PC-3 (cell line): Measurements from ENCODE around the gene OPTN. TPM values are rescaled to one million over a fixed set of nuclear protein-coding genes. Genes with fewer than 3 reads are reported as not detected.

Experiments
- ATAC-seq: fragments of 200-7000 bp; cut with Tn5 transposase; 2 replicates; pipeline ENCODE4 v1.9.1; 2020; ENCODE audit warnings: mild to moderate bottlenecking, moderate library complexity
- BruUV-seq: library from RNA; stranded (reverse); fragments of 400-500 nt; replicated peaks from 2 replicates; lab custom pipeline; 2021; lab: Mats Ljungman, UMichigan
- CTCF ChIA-PET: fragments of 300-600 bp; sonication (Branson Sonifier 250); formaldehyde crosslinking; loops from one replicate; lab custom pipeline; 2022; ENCODE audit warnings: antibody characterized with exemption; lab: Charles Lee
- POLR2A ChIA-PET: fragments of 300-600 bp; sonication (Branson Sonifier 250); formaldehyde crosslinking; loops from one replicate; lab custom pipeline; 2022; ENCODE audit warnings: antibody characterized with exemption; ENCODE audit not compliant: unreplicated experiment; lab: Charles Lee
- DNase-seq: peaks from one replicate; pipeline ENCODE4 v3.0.0-alpha.2; 2015
- H2AFZ ChIP-seq: fragments of 300-600 bp; sonication (generic); 2 replicates; pipeline ENCODE4 v1.6.0; 2016; ENCODE audit warnings: antibody characterized with exemption, low read length
- H3F3A ChIP-seq: fragments of 300-600 bp; sonication (generic); one replicate; pipeline ENCODE4 v1.6.0; 2017; ENCODE audit warnings: antibody characterized with exemption, low read length, control low read depth, mild to moderate bottlenecking; ENCODE audit not compliant: unreplicated experiment
- H3K27ac ChIP-seq: fragments of 300-600 bp; sonication (generic); 2 replicates; pipeline ENCODE4 v1.5.1; 2016; ENCODE audit warnings: mild to moderate bottlenecking, low read length
- H3K27me3 ChIP-seq: fragments of 300-600 bp; sonication (generic); 2 replicates; pipeline ENCODE4 v1.6.1; 2016; ENCODE audit warnings: low read length, mixed read lengths
- H3K36me3 ChIP-seq: fragments of 300-600 bp; sonication (generic); 2 replicates; pipeline ENCODE4 v1.6.1; 2016; ENCODE audit warnings: low read depth, mixed run types, low read length, mixed read lengths
- H3K4me1 ChIP-seq: fragments of 300-600 bp; sonication (generic); 2 replicates; pipeline ENCODE4 v1.5.1; 2016; ENCODE audit warnings: low read length; ENCODE audit not compliant: insufficient read depth
- H3K4me2 ChIP-seq: fragments of 300-600 bp; sonication (generic); 2 replicates; pipeline ENCODE4 v1.6.0; 2016; ENCODE audit warnings: low read length
- H3K4me3 ChIP-seq: fragments of 300-600 bp; sonication (generic); 2 replicates; pipeline ENCODE4 v1.5.1; 2016; ENCODE audit warnings: mild to moderate bottlenecking, low read length, mixed read lengths
- H3K79me2 ChIP-seq: fragments of 300-600 bp; sonication (generic); 2 replicates; pipeline ENCODE4 v1.6.1; 2017; ENCODE audit warnings: low read length, mixed read lengths
- H3K9ac ChIP-seq: fragments of 300-600 bp; sonication (generic); 2 replicates; pipeline ENCODE4 v1.6.0; 2016; ENCODE audit warnings: mild to moderate bottlenecking, low read length
- H3K9me2 ChIP-seq: fragments of 300-600 bp; sonication (generic); replicated peaks from 2 replicates; pipeline ENCODE4 v1.6.1; 2016; ENCODE audit warnings: mixed run types, low read length, mixed read lengths
- H3K9me3 ChIP-seq: fragments of 300-600 bp; sonication (generic); 2 replicates; pipeline ENCODE4 v1.6.1; 2016; ENCODE audit warnings: low read length, mixed read lengths
- H4K20me1 ChIP-seq: fragments of 300-600 bp; sonication (generic); 2 replicates; pipeline ENCODE4 v1.6.1; 2016; ENCODE audit warnings: low read length, mixed read lengths
- EZH2 ChIP-seq: fragments of 300-600 bp; sonication (generic); IDR thresholded peaks from one replicate; pipeline ENCODE4 v1.6.1; 2017; ENCODE audit warnings: antibody characterized with exemption, mild to moderate bottlenecking, low read length; ENCODE audit not compliant: unreplicated experiment
- EZH2phosphoT487 ChIP-seq: fragments of 300-600 bp; sonication (generic); IDR thresholded peaks from 2 replicates; pipeline ENCODE4 v1.6.1; 2018; ENCODE audit warnings: mild to moderate bottlenecking, antibody characterized with exemption, low read length, borderline replicate concordance
- intact Hi-C: fragments of 100-400 bp; cut with micrococcal nuclease; formaldehyde crosslinking; loops from 2 replicates; pipeline ENCODE4 v1.9.0; 2023
- total RNA-seq: library from RNA; depleted of rRNA; stranded (reverse); fragments of >200 nt; gene quantifications from 2 replicates; pipeline ENCODE4 v1.2.3, GENCODE V29; 2014
- TF ChIP-seq, protein P1 (sequence below): fragments of 300-600 bp; sonication (generic); conservative IDR thresholded peaks from 2 replicates; pipeline ENCODE4 v1.5.1; 2017; ENCODE audit warnings: antibody characterized with exemption, low read depth, mild to moderate bottlenecking, low read length

Gene OPTN
- total RNA-seq, 1 experiment from 2014 or later = 7.9 TPM

DNA sequence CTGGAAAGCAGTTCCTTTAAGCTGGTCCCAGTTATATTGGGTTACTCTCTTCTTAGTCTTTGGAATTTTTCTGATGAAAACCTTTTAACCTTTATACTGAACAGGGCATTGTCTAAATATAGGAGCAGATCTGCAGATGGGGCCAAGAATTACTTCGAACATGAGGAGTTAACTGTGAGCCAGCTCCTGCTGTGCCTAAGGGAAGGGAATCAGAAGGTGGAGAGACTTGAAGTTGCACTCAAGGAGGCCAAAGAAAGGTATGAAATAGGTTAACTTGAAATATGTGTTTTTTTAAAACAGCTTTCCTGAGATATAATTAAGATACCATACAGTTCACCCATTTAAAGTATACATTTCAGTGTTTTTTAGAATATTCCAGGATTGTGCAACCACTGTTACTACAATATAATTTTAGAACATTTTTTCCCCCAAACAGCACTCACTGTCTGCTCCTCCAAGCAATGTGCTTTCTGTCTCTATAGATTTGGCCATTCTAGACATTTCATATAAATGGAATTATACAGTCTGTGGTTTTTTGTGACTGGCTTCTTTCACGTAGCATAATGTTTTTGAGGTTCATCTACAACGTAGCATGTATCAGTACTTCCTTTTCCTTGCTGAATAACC is 18.9 kb downstream of the OPTN start:
- CTCF ChIA-PET = no interaction called here
- BruUV-seq = no TSS peak
- Histone ChIP-seq H3F3A (no peaks in the 10 kb centered on the region), H4K20me1 (no peaks in the 10 kb centered on the region), H3K4me1 (no peaks in the 10 kb centered on the region), H3K4me2 (no peak overlapping the region), H3K9me3 (no peaks in the 10 kb centered on the region), H3K4me3 (no peak overlapping the region), H3K27me3 (no peaks in the 10 kb centered on the region), H3K27ac (no peak overlapping the region), H3K79me2 (no peaks in the 10 kb centered on the region), H2AFZ (no peak overlapping the region), H3K9me2 (no peaks in the 10 kb centered on the region), H3K9ac (no peak overlapping the region), H3K36me3 (0 out of 2 replicates have a peak, but pooled peaks cover 3% of the 10 kb centered on the region)
- intact Hi-C loops = no loop called here
- DNase-seq (no peak), ATAC-seq (no peak)
- TF ChIP-seq EZH2 (no peak), EZH2phosphoT487 (no peak)
- TF ChIP-seq, protein P1, sequence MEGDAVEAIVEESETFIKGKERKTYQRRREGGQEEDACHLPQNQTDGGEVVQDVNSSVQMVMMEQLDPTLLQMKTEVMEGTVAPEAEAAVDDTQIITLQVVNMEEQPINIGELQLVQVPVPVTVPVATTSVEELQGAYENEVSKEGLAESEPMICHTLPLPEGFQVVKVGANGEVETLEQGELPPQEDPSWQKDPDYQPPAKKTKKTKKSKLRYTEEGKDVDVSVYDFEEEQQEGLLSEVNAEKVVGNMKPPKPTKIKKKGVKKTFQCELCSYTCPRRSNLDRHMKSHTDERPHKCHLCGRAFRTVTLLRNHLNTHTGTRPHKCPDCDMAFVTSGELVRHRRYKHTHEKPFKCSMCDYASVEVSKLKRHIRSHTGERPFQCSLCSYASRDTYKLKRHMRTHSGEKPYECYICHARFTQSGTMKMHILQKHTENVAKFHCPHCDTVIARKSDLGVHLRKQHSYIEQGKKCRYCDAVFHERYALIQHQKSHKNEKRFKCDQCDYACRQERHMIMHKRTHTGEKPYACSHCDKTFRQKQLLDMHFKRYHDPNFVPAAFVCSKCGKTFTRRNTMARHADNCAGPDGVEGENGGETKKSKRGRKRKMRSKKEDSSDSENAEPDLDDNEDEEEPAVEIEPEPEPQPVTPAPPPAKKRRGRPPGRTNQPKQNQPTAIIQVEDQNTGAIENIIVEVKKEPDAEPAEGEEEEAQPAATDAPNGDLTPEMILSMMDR = no peak
- POLR2A ChIA-PET = no interaction called here

DNA sequence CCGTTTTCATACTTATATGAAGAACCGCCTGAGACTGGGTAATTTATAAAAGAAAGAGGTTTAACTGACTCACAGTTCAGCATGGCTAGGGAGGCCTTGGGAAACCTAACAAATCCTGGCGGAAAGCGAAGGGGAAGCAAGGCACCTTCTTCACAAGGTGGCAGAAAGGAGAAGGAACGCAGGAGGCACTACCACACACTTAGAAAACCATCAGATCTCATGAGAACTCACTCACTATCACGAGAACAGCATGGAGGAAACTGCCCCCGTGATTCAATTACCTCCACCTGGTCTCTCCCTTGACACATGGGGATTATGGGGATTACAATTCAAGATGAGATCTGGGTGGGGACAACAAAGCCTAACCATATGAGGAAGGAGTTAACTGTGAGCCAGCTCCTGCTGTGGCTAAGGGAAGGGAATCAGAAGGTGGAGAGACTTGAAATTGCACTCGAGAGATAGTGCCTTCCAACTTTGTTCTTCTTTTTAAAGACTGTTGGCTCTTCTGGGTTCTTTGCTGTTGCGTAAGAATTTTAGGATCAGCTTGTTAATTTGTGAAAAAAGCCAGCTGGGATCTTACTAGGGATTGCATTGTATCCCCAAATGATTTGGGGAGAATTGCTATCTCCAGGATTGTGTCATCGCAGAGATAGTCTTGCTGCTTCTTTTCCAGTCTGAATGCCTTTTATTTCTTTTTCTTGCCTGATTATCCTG is 21.0 kb downstream of the OPTN start:
- Histone ChIP-seq H2AFZ (no peak overlapping the region), H3K4me1 (no peaks in the 10 kb centered on the region), H3K27ac (no peak overlapping the region), H3K9me2 (no peaks in the 10 kb centered on the region), H3K27me3 (no peaks in the 10 kb centered on the region), H3K9me3 (no peaks in the 10 kb centered on the region), H3K4me3 (no peak overlapping the region), H4K20me1 (no peaks in the 10 kb centered on the region), H3K4me2 (no peak overlapping the region), H3K36me3 (0 out of 2 replicates have a peak, but pooled peaks cover 3% of the 10 kb centered on the region), H3K9ac (no peak overlapping the region), H3K79me2 (no peaks in the 10 kb centered on the region), H3F3A (no peaks in the 10 kb centered on the region)
- TF ChIP-seq EZH2phosphoT487 (no peak), EZH2 (no peak)
- ChIA-PET POLR2A (no interaction called here), CTCF (no interaction called here)
- DNase-seq (no peak), ATAC-seq (no peak)
- no TSS peak for BruUV-seq
- intact Hi-C loops = no loop called here

DNA sequence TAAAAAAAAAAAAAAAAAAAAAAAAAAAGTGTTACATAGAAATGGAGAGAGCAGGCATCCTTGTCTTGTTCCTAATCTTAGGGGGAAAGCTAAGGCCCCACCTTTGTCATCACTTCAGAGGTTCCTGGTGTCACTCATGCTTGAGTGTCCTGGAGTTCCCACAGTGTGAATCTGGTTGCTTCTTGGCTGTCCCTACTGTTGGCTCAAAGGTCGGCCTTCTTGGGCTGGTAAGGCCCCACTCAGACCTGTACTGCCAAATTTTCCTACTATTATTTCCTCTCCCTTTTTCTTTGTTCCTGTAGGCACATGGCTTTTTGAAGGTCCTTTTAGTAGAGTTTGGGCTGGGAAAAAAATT is 21.5 kb downstream of the OPTN start:
- no peaks in the 10 kb centered on the region for H3K79me2 ChIP-seq
- no peak overlapping the region for H3K9ac ChIP-seq
- H4K20me1 ChIP-seq = no peaks in the 10 kb centered on the region
- ChIA-PET CTCF (no interaction called here), POLR2A (no interaction called here)
- no peak for ATAC-seq
- no peaks in the 10 kb centered on the region for H3F3A ChIP-seq
- intact Hi-C loops = no loop called here
- H3K9me2 ChIP-seq = no peaks in the 10 kb centered on the region
- no peaks in the 10 kb centered on the region for H3K9me3 ChIP-seq
- no peaks in the 10 kb centered on the region for H3K4me1 ChIP-seq
- H3K27me3 ChIP-seq = no peaks in the 10 kb centered on the region
- no peak overlapping the region for H3K27ac ChIP-seq
- no peak for DNase-seq
- H2AFZ ChIP-seq = no peak overlapping the region
- H3K4me3 ChIP-seq = no peak overlapping the region
- H3K36me3 ChIP-seq = 0 out of 2 replicates have a peak, but pooled peaks cover 3% of the 10 kb centered on the region
- no TSS peak for BruUV-seq
- H3K4me2 ChIP-seq = no peak overlapping the region
- TF ChIP-seq, protein P1 = no peak
- no peak for TF ChIP-seq EZH2
- no peak for TF ChIP-seq EZH2phosphoT487
